Glutamatergic neuron (in vitro differentiated cells): ENCODE data around the gene CFAP74. TPM values are rescaled to one million over a fixed set of nuclear protein-coding genes. Genes with fewer than 3 reads are reported as not detected.
A peak's percentile ranks its signal among the peaks of the same experiment; 100 is the strongest.

Experiments
- DNase-seq: peaks from one replicate; pipeline ENCODE4 v3.0.0; 2022
- H3K27ac Mint-ChIP-seq: one replicate; pipeline ENCODE4 v1.8.0; 2020; ENCODE audit warnings: mild to moderate bottlenecking, mixed read lengths, inconsistent platforms; ENCODE audit not compliant: unreplicated experiment
- H3K27me3 Mint-ChIP-seq: one replicate; pipeline ENCODE4 v1.8.0; 2020; ENCODE audit warnings: mild to moderate bottlenecking, moderate library complexity, mixed read lengths, inconsistent platforms; ENCODE audit not compliant: unreplicated experiment
- H3K36me3 Mint-ChIP-seq: one replicate; pipeline ENCODE4 v1.8.0; 2020; ENCODE audit warnings: mild to moderate bottlenecking, mixed read lengths, inconsistent platforms; ENCODE audit not compliant: unreplicated experiment
- H3K4me1 Mint-ChIP-seq: one replicate; pipeline ENCODE4 v1.8.0; 2020; ENCODE audit warnings: mild to moderate bottlenecking, low read depth, mixed read lengths, inconsistent platforms; ENCODE audit not compliant: unreplicated experiment
- H3K4me3 Mint-ChIP-seq: one replicate; pipeline ENCODE4 v1.8.0; 2020; ENCODE audit warnings: mild to moderate bottlenecking, mixed read lengths, inconsistent platforms; ENCODE audit not compliant: unreplicated experiment
- H3K9me3 Mint-ChIP-seq: one replicate; pipeline ENCODE4 v1.8.0; 2020; ENCODE audit warnings: mild to moderate bottlenecking, moderate library complexity, mixed read lengths, inconsistent platforms; ENCODE audit not compliant: unreplicated experiment
- total RNA-seq: library from RNA; stranded (reverse); fragmentation: NEBNext Ultra II Directional; extraction: Animal tissue kit (Norgen Biotek cat#: 25700); gene quantifications from one replicate; pipeline ENCODE4 v1.2.1, GENCODE V29; 2021; ENCODE audit not compliant: unreplicated experiment
- TF ChIP-seq, protein P1 (sequence below): fragments of 200-600 bp; sonication (generic); IDR thresholded peaks from one replicate; pipeline ENCODE4 v1.5.0; 2021; ENCODE audit not compliant: partially characterized antibody, unreplicated experiment

Gene CFAP74
- total RNA-seq, 1 donor from 2014 or later = not detected

DNA sequence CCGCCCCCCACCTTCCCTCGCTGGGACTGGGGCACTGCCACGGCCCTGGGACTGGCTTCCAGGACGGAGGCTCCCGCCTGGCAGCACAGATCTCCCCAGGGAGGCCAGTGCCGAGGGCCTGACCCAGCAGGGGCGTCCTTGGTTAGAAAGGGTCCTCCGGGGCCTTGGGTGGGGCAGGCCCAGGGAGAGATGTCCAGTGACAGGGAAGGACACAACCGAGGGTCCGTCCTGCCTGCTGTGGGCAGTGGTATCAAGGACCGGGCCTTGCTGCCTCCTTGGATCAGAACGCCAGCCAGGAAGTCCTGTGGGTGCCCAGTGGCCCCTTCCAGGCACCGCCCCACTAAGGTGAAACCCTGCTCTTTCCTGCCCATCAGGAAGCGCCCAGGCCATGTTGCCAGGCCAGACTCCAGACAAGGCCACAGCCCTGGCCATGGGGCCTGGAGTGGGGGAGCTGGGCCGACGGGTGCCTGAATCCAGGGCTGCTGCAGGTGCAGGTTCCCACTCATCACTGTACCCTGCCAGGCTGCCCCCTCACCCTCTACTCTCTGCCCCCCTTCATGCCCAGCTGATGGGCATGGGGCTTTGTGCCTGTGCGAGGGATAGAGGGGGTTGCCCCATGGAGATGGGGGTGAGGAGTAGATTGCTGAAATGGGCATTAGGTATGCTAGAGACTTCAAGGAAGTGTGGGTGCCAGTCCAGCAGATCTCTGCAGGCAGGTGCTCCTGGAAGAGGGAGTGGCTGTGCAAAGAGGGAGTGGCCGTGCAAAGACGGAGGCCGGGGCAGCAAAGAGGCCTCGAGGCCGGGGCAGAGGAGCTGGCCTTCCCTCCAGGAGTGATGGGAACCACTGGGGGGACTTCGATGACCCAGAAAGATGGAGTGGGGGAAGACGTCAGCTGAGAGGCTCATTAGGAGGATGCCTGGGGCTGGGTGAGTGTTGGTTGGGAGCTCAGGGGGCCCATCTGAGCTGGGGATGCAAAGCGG lies 44.5 kb upstream of the CFAP74 start:
- Mint-ChIP-seq H3K4me3 (no peak overlapping the region), H3K4me1 (peaks cover 4% of the 10 kb centered on the region), H3K27me3 (peaks cover 18% of the 10 kb centered on the region), H3K9me3 (peaks cover 7% of the 10 kb centered on the region), H3K27ac (no peak overlapping the region), H3K36me3 (no peaks in the 10 kb centered on the region)
- no peak for DNase-seq
- TF ChIP-seq, protein P1, sequence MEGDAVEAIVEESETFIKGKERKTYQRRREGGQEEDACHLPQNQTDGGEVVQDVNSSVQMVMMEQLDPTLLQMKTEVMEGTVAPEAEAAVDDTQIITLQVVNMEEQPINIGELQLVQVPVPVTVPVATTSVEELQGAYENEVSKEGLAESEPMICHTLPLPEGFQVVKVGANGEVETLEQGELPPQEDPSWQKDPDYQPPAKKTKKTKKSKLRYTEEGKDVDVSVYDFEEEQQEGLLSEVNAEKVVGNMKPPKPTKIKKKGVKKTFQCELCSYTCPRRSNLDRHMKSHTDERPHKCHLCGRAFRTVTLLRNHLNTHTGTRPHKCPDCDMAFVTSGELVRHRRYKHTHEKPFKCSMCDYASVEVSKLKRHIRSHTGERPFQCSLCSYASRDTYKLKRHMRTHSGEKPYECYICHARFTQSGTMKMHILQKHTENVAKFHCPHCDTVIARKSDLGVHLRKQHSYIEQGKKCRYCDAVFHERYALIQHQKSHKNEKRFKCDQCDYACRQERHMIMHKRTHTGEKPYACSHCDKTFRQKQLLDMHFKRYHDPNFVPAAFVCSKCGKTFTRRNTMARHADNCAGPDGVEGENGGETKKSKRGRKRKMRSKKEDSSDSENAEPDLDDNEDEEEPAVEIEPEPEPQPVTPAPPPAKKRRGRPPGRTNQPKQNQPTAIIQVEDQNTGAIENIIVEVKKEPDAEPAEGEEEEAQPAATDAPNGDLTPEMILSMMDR = no peak

DNA sequence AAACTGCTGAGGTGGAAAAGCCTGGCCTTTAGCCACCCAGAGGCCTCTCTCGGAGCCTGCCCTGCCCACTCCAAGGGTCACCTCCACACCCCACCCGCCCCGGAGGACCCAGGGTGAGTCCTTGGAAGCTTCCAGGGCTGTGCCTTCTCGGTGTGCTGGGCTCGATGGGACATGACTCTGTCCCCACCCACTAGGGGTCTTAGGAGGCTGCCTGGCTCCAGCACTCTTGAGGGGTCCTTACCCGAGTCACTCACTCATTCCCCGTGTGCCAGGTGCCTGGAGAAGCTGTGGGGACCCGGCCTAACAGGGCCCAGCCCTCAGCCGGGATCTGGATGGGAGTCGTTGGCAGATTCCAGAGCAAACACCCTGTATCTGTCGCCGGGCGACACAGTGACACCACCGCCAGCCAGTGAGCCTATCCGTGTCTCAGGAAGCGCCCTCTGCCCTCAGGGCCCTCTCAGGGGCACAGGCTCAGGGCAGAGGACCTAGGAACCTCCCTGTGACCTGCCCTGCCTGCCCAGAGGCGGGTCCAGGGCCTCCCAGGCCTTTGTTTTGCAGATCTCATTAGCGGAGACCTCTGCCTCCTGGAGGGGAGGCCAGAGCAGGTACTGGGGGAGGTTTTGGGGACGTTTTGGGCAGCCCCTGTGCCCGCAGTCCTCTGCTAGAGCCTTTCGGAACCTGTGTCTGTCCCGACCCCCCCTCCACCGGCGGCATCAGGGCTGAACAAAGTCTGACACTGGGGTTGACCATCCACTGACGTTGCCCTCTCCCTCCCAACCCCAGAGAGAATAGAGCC lies 43.6 kb upstream of the CFAP74 start:
- Mint-ChIP-seq H3K4me1 (peaks cover 5% of the 10 kb centered on the region), H3K36me3 (no peaks in the 10 kb centered on the region), H3K27ac (no peak overlapping the region), H3K27me3 (peaks cover 16% of the 10 kb centered on the region), H3K9me3 (peaks cover 7% of the 10 kb centered on the region), H3K4me3 (no peak overlapping the region)
- TF ChIP-seq, protein P1 = no peak
- DNase-seq = no peak

DNA sequence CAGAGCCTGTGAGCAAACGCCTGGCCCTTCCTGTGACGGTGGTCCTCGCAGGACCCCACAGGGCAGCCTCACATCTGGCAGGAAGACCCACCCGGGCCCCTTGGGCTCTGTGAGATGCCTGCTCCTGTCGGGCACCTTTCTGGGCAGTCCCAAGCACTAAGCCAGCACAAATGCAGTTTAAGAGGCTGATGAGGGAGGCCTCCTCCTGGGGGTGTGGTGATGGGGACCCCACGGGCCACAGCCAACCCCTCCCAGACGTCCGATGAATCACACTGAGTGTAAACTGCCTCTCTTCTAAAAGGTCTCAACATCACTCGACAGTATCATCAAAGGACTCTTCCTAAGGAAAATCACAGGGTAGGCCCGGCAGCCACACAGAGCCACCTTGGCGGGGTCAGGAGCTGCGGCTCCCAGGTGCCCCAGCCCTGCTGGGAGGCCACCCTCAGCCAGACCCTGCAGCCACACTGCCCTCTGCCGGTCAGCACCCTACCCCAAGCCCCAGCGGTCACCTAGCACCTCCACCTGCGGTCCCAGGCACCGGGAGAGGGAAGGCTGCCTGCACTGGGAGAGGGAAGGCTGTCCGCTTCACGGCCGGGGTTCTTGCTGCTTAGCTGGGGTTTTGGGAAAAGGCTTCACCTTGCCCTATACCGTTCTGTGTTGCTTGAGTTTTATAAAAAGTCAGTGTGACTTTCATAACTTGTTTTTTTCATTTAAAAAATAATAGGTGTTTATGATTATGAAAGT lies 42.8 kb upstream of the CFAP74 start:
- Mint-ChIP-seq H3K4me3 (no peak overlapping the region), H3K9me3 (peaks cover 7% of the 10 kb centered on the region), H3K27ac (no peak overlapping the region), H3K4me1 (peaks cover 5% of the 10 kb centered on the region), H3K36me3 (no peaks in the 10 kb centered on the region), H3K27me3 (peaks cover 16% of the 10 kb centered on the region)
- DNase-seq = peak; percentile 78
- TF ChIP-seq, protein P1 = peak; percentile 68

DNA sequence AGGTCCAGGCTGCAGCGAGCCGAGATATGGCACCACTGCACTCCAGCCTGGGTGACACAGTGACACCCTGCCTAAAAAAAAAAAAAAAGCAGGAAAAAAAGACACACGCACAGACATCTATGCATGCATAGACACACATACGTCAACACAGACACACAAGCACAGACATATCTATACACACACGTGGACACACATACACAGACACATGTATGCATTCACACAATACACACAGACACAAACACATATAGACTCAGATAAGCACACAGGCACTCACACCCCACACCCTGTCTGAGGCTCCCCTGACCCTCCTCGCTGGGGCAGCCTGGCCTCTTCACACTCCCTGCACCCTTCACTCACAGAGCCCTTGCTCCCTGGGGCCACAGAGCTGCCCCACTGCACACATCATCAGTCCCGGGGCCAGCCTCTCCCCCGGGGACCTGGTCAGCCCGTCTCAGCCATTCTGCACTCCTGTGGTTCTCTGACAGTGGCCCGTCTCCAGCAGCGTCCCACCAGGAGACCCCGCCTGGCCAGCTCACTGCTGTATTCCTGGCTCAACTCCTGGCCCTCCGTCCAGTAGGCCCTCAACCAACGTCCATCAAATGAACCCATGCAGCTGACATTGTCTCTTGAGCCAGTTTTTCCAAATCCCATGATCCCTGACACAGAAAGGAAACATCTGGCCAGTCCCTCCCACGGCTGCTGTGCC lies 42.0 kb upstream of the CFAP74 start:
- Mint-ChIP-seq H3K4me3 (peak overlapping the region; percentile 23), H3K27me3 (peaks cover 16% of the 10 kb centered on the region), H3K9me3 (peaks cover 7% of the 10 kb centered on the region), H3K36me3 (no peaks in the 10 kb centered on the region), H3K4me1 (peaks cover 5% of the 10 kb centered on the region), H3K27ac (no peak overlapping the region)
- no peak for DNase-seq
- TF ChIP-seq, protein P1 = no peak
